ENCODE results near the gene TBATA.

DNA sequence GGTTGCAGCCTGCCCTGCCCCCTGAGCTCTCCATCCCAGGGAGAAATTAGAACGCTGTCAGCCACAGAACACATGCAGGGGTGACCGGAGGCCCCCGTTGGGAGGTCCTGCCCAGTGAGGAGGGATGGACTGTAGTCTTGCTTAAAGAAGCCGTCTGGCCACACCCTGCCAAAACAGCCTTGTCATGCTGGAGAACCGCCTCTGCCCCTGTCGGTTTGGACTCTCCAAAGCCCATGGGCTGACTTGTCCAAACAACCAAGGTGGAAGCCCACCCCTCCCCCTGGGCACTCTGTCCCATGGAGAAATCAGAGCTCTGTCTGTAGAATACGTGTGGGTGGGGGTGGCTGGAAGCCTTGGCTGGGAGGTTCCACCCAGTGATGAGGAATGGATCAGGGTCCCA lies 12.7 kb upstream of the TBATA start:
- no peak for TF ChIP-seq EZH2 (IDR thresholded peaks at IDR 0.05; ENCODE audit: borderline replicate concordance, low read depth, low read length, poor library complexity, severe bottlenecking)
- TF ChIP-seq, protein P1, sequence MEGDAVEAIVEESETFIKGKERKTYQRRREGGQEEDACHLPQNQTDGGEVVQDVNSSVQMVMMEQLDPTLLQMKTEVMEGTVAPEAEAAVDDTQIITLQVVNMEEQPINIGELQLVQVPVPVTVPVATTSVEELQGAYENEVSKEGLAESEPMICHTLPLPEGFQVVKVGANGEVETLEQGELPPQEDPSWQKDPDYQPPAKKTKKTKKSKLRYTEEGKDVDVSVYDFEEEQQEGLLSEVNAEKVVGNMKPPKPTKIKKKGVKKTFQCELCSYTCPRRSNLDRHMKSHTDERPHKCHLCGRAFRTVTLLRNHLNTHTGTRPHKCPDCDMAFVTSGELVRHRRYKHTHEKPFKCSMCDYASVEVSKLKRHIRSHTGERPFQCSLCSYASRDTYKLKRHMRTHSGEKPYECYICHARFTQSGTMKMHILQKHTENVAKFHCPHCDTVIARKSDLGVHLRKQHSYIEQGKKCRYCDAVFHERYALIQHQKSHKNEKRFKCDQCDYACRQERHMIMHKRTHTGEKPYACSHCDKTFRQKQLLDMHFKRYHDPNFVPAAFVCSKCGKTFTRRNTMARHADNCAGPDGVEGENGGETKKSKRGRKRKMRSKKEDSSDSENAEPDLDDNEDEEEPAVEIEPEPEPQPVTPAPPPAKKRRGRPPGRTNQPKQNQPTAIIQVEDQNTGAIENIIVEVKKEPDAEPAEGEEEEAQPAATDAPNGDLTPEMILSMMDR (conservative IDR thresholded peaks at IDR 0.05; ENCODE audit: low read depth, low read length) = no peak
